Measurements from ENCODE around the gene ENTPD2. TPM values are rescaled to one million over a fixed set of nuclear protein-coding genes. Genes with fewer than 3 reads are reported as not detected.

The ENTPD2 gene
- total RNA-seq, 1 experiment from 2014 or later: 4.0 TPM

- no peak overlapping the region for H2AK5ac ChIP-seq (ENCODE audit: insufficient read length, low read length)
- Mint-ChIP-seq H3K4me3 (no peak overlapping the region), H3K4me1 (peaks cover 17 to 24% of the 10 kb centered on the region in 2 experiments), H3K36me3 (ENCODE audit: insufficient read depth in 1 of 3, low read depth in 3 of 3) (peaks cover 0 to 7% (median 4%) of the 10 kb centered on the region in 3 experiments; a peak in 3 of 7 replicates), H3K27me3 (ENCODE audit: low read depth) (peaks cover 16% of the 10 kb centered on the region), H3K9me3 (no peaks in the 10 kb centered on the region), H3K27ac (no peak overlapping the region)
- H3K23ac ChIP-seq (ENCODE audit: insufficient read length, low read depth, low read length): no peak overlapping the region
- H3K18ac ChIP-seq (ENCODE audit: insufficient read length, low read depth, low read length): no peak overlapping the region
- WGBS (ENCODE audit: extremely low coverage, insufficient read length, low lambda C conversion rate): no CpG with 5 or more reads among the region's 9 CpGs
- peaks cover 12% of the 10 kb centered on the region for H3K23me2 ChIP-seq (ENCODE audit: insufficient read length, low read depth, low read length, poor library complexity, severe bottlenecking)
- no peak overlapping the region for H2AFZ ChIP-seq (ENCODE audit: low read length)
- no peak overlapping the region for H3K4ac ChIP-seq (ENCODE audit: low read depth, low read length)
- H3K79me2 ChIP-seq (ENCODE audit: insufficient read depth, low read length): no peaks in the 10 kb centered on the region
- no peak overlapping the region for H4K8ac ChIP-seq (replicated peaks; ENCODE audit: insufficient read length, low read depth, low read length)
- H3K27ac ChIP-seq (ENCODE audit: insufficient read length, low read depth, low read length): no peak overlapping the region
- no peaks in the 10 kb centered on the region for H3K9me3 ChIP-seq (ENCODE audit: control insufficient read depth, low read depth, low read length)
- TF ChIP-seq CTCF (conservative IDR thresholded peaks at IDR 0.05): no peak
- H3K14ac ChIP-seq (ENCODE audit: insufficient read depth, low read length): no peak overlapping the region
- no peak overlapping the region for H2BK15ac ChIP-seq (ENCODE audit: low read depth, low read length)
- H2BK20ac ChIP-seq (ENCODE audit: low read depth, low read length, poor library complexity, severe bottlenecking): no peak overlapping the region
- H3K79me1 ChIP-seq (ENCODE audit: insufficient read depth, low read depth, low read length, poor library complexity, severe bottlenecking): no peaks in the 10 kb centered on the region
- H2BK12ac ChIP-seq (ENCODE audit: insufficient read length, low read depth, low read length): no peak overlapping the region
- H2BK120ac ChIP-seq (ENCODE audit: low read depth, low read length, poor library complexity, severe bottlenecking): no peak overlapping the region
- no peaks in the 10 kb centered on the region for H3K4me1 ChIP-seq (ENCODE audit: insufficient read depth, low read length)
- H3T11ph ChIP-seq (ENCODE audit: low read length): no peak overlapping the region
- H3K27me3 ChIP-seq (ENCODE audit: insufficient read depth, low read length): no peaks in the 10 kb centered on the region
- no peak for DNase-seq
- H3K9ac ChIP-seq (ENCODE audit: extremely low read depth, insufficient read length, low read length): no peak overlapping the region
- H3K4me2 ChIP-seq (ENCODE audit: insufficient read depth, insufficient read length, low read length): no peak overlapping the region
- H2BK5ac ChIP-seq (ENCODE audit: insufficient read length, low read length): no peak overlapping the region
- no peak overlapping the region for H4K91ac ChIP-seq (ENCODE audit: insufficient read length, low read depth, low read length)
- H4K5ac ChIP-seq (ENCODE audit: insufficient read length, low read depth, low read length): no peak overlapping the region
- H4K20me1 ChIP-seq (ENCODE audit: control insufficient read depth, insufficient read depth, insufficient read length): no peaks in the 10 kb centered on the region
- no peak overlapping the region for H3K56ac ChIP-seq (ENCODE audit: insufficient read length, low read depth, low read length)
Measured at GRCh38 chr9:137084526-137084925, 30.7 kb upstream of the ENTPD2 start.

Data from H9 (cell line).